KOPT-K1 (cell line): Measurements from ENCODE around the gene TMIE.

ENCODE experiments used
- H3K27ac ChIP-seq: fragments of 200-600 bp; sonication (generic); 2 replicates; pipeline ENCODE4 v1.5.1; 2016; ENCODE audit warnings: antibody characterized with exemption, mild to moderate bottlenecking, low read depth, low read length; ENCODE audit not compliant: poor library complexity, severe bottlenecking
- H3K36me3 ChIP-seq: fragments of 200-600 bp; sonication (generic); 2 replicates; pipeline ENCODE4 v1.5.1; 2017; ENCODE audit warnings: antibody characterized with exemption, mild to moderate bottlenecking, low read length, moderate library complexity; ENCODE audit not compliant: insufficient read depth
- H3K9me3 ChIP-seq: fragments of 200-600 bp; sonication (generic); 2 replicates; pipeline ENCODE4 v1.5.1; 2017; ENCODE audit warnings: antibody characterized with exemption, low read length, mild to moderate bottlenecking; ENCODE audit not compliant: insufficient read depth, poor library complexity, severe bottlenecking

TMIE gene

GRCh38 chr3:46675426-46675825 is 25.8 kb upstream of the TMIE start:
- no peaks in the 10 kb centered on the region for H3K36me3 ChIP-seq
- no peak overlapping the region for H3K27ac ChIP-seq
- H3K9me3 ChIP-seq = no peaks in the 10 kb centered on the region

DNA sequence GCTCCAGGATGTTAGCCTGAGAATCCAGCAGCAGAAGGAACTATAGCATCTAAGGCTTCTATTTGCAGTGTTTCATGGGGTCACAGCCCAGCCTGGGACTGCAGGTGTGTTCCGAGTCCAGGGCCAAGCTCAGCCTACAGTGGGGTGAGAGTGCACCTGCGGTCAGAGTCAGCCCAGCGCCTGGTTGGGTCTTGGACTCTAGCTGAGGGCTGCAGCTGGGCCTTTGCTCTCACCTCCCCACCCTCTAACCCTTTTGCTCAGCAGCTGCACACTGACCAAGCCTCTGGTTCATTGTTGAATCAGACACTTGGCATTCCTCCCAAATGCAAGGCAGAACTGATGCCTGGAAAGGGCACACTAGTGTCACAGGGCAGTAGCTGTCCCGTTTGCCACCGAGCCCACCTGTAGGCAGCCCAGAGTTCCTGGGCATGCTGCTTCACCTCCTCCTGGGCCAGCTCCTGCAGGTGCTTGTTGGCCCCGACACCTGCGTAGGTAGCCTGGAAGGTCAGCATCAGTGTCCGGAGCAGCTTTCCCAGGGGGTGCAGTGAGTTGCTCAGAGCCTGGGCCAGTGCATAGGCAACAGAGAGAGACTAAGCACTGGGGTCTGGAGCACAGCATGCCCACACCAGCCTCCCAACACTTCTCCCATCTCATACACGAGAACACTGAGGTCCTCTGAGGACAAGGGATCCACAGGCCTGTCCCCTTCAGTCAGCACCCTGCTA is 25.2 kb upstream of the TMIE start:
- no peaks in the 10 kb centered on the region for H3K36me3 ChIP-seq
- no peak overlapping the region for H3K27ac ChIP-seq
- H3K9me3 ChIP-seq = no peaks in the 10 kb centered on the region

DNA sequence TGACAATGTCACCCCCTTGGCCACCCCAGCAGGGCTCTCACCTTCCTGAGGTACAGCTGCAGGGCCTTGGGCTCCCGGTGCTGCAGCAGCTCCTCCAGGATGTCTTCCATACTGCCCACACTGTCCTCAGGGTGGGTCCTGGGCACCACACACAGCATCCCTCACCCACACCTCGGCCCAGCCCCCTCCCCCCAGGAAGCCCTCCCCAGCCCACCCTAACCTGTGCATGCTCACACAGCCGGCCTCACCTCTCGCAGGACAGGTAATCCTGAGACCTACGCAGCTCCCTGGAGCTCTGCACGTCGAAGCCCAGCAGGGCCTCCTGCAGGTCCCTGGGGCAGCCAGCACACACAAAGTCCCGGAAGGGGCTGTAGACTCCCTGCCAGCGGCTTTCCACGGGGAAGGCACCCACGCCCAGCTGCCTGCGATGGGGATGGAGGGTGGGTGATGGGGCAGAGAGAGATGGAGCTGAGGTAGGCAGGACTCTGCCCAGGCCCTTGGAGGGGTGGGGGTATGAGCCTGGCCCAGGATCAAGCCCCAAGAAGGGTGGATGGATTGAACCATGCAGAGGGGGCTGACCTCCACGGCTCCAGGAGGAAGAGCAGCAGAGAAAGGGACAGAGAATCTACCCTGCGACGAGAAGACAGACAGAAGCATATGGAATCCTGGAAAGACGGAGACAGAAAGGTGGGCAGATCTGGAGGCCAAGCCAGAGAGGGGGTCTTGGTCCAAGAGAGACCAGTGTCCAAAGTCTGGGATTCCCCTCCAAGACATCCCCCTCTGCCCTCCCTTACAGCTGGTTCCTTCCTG is 24.4 kb upstream of the TMIE start:
- Histone ChIP-seq H3K9me3 (no peaks in the 10 kb centered on the region), H3K27ac (no peak overlapping the region), H3K36me3 (no peaks in the 10 kb centered on the region)

DNA sequence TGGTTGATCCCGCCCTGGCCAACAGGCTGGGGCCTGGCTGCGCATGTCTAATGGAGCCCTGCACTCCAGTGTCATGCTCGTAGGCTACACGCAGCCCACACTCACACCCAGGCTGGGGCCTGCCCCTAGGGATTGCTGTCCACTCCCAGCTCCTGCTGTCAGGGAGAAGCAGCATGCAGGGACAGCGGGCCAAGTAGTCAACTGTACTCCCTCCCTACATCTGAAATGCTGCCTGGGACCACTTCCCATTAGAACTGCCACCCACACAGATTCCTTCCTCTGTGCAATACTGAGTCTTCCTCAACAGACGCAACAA is 23.8 kb upstream of the TMIE start:
- Histone ChIP-seq H3K36me3 (no peaks in the 10 kb centered on the region), H3K9me3 (no peaks in the 10 kb centered on the region), H3K27ac (no peak overlapping the region)

DNA sequence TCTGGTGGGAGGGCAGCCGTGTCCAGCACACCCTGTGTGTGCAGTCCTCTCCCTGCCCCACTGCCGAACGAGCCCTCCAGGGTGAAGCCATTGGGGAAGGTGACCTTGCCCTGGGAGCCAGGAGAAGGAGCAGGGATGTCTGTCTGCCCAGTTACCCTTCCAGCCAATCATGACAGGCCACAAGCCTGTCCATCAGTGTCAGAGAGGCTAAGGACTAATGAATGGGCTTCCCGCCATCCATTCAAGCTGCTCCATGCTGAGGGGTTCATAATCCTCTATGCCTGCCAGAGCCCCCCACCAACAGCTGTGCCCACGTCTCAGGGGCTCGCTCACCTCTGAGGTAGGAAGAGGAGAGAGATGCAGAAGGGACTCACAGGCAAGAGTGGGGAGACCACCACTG is 22.9 kb upstream of the TMIE start:
- H3K27ac ChIP-seq = no peak overlapping the region
- H3K36me3 ChIP-seq = no peaks in the 10 kb centered on the region
- H3K9me3 ChIP-seq = no peaks in the 10 kb centered on the region

- Histone ChIP-seq H3K9me3 (no peaks in the 10 kb centered on the region), H3K27ac (no peak overlapping the region), H3K36me3 (no peaks in the 10 kb centered on the region)
Observed at GRCh38 chr3:46679681-46680080, 21.5 kb upstream of the TMIE start.

GRCh38 chr3:46680298-46680826 is 20.8 kb upstream of the TMIE start:
- H3K9me3 ChIP-seq = no peaks in the 10 kb centered on the region
- H3K27ac ChIP-seq = no peak overlapping the region
- no peaks in the 10 kb centered on the region for H3K36me3 ChIP-seq

DNA sequence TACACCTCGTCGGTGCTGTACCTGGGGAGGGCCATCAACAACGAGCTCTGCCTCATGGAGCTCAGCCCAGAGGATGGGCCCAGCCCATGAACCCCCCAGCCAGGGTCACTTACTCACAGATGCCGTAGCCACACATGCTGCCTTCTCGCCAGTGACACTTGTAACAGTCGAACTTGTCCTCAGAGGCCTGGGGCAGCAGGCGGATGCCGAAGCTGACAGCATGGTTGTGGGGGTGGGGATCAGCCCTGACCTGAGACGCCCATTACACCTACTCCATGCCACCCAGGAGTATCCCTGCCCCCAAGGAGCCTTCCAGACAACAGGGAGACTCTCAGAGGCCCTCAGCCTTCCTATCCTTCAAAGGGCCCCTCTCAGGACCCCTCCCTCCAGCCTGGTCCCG is 19.8 kb upstream of the TMIE start:
- H3K36me3 ChIP-seq = no peaks in the 10 kb centered on the region
- no peaks in the 10 kb centered on the region for H3K9me3 ChIP-seq
- no peak overlapping the region for H3K27ac ChIP-seq

DNA sequence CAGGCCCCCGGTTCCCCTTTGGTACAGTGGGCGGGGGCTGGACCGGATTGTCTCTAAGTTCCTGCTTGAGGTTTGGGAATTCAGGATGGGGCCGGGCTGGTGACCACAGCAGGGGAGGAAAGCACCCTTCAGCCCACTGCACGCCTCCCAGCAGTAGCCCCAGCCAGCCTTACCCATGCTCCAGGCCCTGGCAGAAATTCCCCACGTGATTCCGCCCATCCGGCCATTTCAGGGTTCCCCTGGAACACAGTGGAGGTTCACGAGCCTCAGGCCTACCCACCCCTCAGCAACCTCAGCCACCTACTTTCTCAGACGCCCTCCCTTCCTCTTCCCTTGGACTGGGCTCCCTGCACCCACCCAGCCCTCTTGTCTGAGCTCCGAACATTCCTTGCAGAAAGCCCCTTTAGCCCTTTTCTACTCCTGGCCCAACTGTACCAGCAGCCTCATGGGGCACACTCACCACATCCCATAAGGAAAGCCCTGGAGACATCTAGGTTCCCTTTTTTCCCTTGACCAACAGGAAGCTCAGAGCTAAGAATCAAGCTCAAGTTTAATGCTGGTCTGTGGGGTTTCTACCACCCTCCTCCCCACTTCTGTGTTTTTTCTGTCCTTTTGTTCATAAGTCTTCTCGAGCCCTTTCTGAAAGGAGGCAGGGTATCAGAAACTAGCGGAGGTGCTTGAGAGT is 19.2 kb upstream of the TMIE start:
- no peak overlapping the region for H3K27ac ChIP-seq
- no peaks in the 10 kb centered on the region for H3K9me3 ChIP-seq
- no peaks in the 10 kb centered on the region for H3K36me3 ChIP-seq

DNA sequence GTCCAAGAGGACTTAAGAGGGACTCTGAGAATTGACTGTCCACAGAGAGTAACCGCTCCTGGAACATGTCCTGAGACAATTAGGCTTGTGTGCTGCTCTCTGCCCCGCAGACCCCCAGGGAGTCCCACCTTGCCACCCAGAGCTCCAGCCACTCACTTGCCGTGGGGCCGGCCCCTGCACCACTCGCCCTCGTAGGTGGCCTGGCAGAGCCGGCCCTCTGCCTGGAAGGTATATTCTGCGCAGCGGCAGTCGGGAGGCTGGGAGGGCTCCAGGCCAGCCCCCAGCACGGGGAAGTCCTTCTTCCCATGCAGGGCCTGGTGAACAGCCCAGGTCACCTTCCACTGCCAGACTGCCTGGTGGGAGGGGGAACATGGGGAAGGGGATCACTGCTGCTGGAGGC is 18.2 kb upstream of the TMIE start:
- no peak overlapping the region for H3K27ac ChIP-seq

DNA sequence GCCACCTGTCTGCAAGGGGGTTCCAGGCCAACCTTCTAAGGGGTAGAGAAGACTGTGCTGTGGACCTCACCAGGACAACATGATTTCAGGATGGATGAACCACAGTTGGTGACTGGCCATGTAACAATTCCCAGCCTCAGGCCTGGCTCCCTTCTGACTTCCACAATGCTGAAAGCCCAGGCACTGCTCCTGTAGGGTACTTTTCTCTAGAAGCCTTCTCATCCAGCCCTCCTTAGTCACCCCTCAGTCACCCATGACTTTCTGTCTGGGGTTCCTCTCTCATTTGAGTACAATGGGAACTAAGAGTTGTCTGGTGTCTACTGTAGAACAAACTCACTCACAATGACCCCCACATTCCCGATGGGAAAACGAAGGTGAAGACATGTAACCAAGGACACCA is 16.3 kb upstream of the TMIE start:
- H3K9me3 ChIP-seq = no peaks in the 10 kb centered on the region

More for the DNA sequence above, 18.2 kb upstream of the TMIE start:
- Histone ChIP-seq H3K9me3 (no peaks in the 10 kb centered on the region), H3K36me3 (no peaks in the 10 kb centered on the region)

DNA sequence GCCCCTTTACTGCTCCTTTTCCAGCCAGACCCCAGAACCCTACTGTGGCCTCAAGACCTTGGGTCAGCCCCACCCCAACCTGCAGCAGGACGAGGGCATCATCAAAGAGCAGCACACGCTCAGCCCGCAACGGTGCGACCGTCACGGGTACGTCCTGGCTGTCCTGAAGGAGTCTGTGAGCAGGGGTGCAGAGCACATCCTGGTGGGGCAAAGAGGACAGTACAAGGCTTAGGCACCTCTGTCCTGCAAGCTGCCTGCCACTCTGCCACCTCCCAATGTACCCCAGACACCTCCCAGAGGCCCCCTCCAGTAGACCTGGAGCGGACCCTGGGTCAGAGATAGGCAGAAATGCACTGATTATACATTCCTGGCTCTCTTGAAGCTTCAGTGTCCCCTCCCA is 15.7 kb upstream of the TMIE start:
- H3K36me3 ChIP-seq = no peaks in the 10 kb centered on the region
- no peaks in the 10 kb centered on the region for H3K9me3 ChIP-seq
- no peak overlapping the region for H3K27ac ChIP-seq

More for the DNA sequence above, 16.3 kb upstream of the TMIE start:
- no peak overlapping the region for H3K27ac ChIP-seq
- H3K36me3 ChIP-seq = no peaks in the 10 kb centered on the region

- H3K36me3 ChIP-seq = no peaks in the 10 kb centered on the region
- no peaks in the 10 kb centered on the region for H3K9me3 ChIP-seq
- H3K27ac ChIP-seq = no peak overlapping the region
Observed at GRCh38 chr3:46690798-46691197, 10.4 kb upstream of the TMIE start.

DNA sequence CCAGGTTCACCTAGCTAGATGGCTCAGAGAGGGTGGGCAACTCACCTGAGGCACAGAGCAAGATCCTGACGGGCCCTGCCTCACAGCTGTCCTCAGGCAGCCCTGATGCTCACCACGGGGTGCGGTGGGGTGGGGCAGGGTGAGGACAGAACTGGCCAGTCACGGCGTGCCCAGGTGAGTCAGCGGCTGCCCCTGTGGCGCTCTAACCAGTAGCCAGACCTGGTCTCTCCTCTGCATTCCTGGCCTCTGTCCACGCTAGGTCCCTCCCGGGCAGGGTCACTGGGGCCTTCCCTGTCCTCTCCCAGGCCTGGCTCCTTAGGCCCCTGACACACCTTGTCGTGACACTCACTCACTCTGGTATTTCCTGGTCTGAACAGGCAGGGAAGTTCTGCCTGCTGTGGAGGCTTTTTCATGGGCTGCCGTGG is 8.6 kb upstream of the TMIE start:
- H3K9me3 ChIP-seq = no peaks in the 10 kb centered on the region
- H3K36me3 ChIP-seq = no peaks in the 10 kb centered on the region

More for the DNA sequence above, 8.6 kb upstream of the TMIE start:
- H3K27ac ChIP-seq = no peak overlapping the region
